Activated naive CD4-positive, alpha-beta T cell treated with anti-CD3 and anti-CD28 coated beads, Interleukin-2, amount 50 U/mL, for 72 hours (primary cell): ENCODE data around the gene HOXD11. TPM values are rescaled to one million over a fixed set of nuclear protein-coding genes. Genes with fewer than 3 reads are reported as not detected.

ENCODE experiments used
- ATAC-seq, 2 donors: fragments of 150-1000 bp; cut with Tn5 transposase; 2 replicates each; pipeline ENCODE4 v1.10.0; 2021; ENCODE audit warnings: mild to moderate bottlenecking in 2 of 2, moderate library complexity in 2 of 2
- DNase-seq, 2 donors: peaks; one replicate each; pipeline ENCODE4 v3.0.0; 2021 to 2022; ENCODE audit warnings: low spot score in 2 of 2
- H3K27ac Mint-ChIP-seq, 2 donors: one replicate each; pipeline ENCODE4 v1.8.0; 2022; ENCODE audit warnings: mild to moderate bottlenecking in 2 of 2, mixed read lengths in 2 of 2
- H3K36me3 Mint-ChIP-seq, 2 donors: one replicate each; pipeline ENCODE4 v1.8.0; 2022; ENCODE audit warnings: mixed read lengths in 2 of 2
- H3K9me3 Mint-ChIP-seq, 2 donors: one replicate each; pipeline ENCODE4 v1.8.0; 2022; ENCODE audit warnings: mixed read lengths in 2 of 2
- total RNA-seq, 2 donors: library from RNA; stranded (reverse); gene quantifications; one replicate each; pipeline ENCODE4 v1.2.3, GENCODE V29; 2022

The HOXD11 gene
- not detected for total RNA-seq

DNA sequence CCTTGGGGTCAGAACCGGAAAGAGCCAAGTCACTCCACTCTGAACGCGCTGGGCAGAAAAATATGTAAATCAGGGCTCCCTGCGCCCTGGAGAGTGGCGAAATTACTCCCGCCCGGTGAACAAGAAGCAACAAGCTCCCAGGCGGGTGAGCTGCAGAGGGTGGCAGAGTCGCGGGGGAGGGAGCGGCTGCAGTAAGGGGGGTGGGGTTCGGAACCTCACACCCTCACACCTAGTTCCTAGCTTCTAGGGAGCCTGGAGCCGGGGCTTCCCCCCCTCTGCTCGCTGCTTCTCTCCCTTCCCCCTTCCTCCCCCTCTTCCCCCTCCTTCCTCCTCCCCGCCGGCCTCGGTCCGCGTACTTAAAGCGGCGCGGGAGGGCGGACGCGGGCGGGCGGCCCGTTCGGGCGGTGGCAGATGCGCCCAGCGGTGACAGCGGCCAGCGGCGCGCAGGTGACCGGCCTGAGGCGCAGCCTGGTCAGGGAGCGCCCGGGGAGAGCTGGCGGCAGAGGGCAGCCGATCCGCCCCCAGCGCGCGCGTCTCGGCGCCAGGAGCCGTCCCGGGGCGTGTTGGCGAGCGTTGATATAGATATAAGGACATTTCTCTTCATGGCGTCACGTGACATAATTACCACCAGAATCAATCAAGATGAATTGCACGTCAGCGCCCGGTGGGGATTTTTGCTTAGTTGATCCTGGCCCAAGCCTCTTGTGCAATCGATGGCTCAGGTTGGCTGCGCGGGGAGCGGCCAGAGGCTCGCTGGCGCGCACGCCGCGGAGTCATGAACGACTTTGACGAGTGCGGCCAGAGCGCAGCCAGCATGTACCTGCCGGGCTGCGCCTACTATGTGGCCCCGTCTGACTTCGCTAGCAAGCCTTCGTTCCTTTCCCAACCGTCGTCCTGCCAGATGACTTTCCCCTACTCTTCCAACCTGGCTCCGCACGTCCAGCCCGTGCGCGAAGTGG is at the start of gene HOXD11:
TSS of gene HOXD11 (plus strand) at position 700 of the 959 bp plus-strand sequence. CDS start at position 776, 76 bp downstream.
- Mint-ChIP-seq H3K27ac (peak within 1 kb of the TSS in 1 of 2 donors; percentile 62), H3K9me3 (peaks cover 0 to 6% of the 10 kb centered on the region in 2 donors), H3K36me3 (peaks cover 18 to 38% of the 10 kb centered on the region in 2 donors)
- no peak for DNase-seq
- ATAC-seq, result peak in 1 of 2 donors; percentile 47

GRCh38 chr2:176063958-176064357 is 43.1 kb upstream of the HOXD11 start:
- ATAC-seq, result peak in 1 of 2 donors; percentile 87
- no peak for DNase-seq
- H3K27ac Mint-ChIP-seq, result no peak overlapping the region
- no peaks in the 10 kb centered on the region for H3K9me3 Mint-ChIP-seq
- peaks cover 0 to 4% of the 10 kb centered on the region in 2 donors for H3K36me3 Mint-ChIP-seq

- ATAC-seq, result no peak
- no peak for DNase-seq
- Mint-ChIP-seq H3K36me3 (peaks cover 0 to 10% of the 10 kb centered on the region in 2 donors), H3K9me3 (no peaks in the 10 kb centered on the region), H3K27ac (no peak overlapping the region)
Observed at GRCh38 chr2:176066645-176067588, 40.2 kb upstream of the HOXD11 start.

DNA sequence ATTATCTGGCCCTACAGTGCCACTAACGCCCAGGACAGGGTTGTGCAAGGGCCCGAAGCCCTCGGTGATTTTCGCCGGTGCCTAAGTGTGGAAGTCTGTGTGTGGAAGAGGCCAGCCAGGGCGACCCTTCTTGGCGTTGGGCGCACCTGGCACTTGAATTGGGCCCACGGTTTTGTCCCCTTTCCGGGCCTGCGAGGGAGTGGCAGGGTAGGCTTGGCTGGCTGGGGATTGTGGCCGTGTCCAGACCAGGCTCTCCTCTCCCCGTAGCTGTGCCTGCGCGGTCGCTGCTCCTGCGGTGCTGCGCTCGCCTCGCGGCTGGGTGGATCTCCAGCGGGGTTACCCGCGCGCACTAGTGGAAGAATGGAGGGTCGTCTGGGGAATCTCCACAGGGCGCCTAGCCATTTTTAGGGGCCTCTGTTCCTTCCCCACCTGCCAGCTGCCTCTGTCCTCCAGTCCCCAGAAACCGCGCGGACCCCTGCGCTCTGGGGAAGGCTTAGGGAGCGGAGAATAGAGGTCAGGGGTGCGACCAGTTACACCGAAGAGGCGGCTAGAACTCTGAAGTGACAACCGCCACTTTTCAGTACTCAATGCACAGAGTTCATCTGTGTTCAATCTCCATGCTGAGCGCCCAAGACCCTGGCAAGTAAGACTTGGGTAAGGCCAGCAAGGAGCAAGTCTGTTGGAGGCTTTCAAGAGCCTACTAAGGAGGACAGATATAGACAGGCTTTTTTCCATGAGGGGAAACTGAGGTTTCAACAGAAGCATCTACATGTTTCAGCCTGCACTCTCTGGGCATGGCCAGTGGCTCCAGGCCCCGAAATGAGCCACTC is 39.3 kb upstream of the HOXD11 start:
- DNase-seq (no peak), ATAC-seq (no peak)
- Mint-ChIP-seq H3K9me3 (no peaks in the 10 kb centered on the region), H3K27ac (no peak overlapping the region), H3K36me3 (peaks cover 0 to 10% of the 10 kb centered on the region in 2 donors)

DNA sequence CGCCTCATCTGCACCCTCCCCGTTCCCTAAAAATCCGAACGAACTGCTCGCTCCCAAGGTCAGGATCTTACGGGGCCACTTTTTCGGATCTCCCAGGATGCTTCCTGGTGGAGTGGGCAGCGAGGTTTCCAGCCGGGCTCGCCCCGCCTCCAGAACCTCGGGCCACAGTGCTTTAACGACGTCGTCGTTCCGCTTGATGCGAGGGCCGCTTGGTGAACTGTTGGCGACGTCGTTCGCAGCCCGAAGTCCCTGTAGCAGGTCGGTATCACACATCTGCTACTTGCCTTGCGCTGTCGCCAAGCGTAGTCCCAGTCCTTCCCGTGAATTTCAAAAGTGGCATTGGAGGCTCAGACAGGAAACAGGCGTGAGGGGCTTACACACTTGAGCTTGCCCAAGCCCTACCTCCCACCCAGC is 38.7 kb upstream of the HOXD11 start:
- ATAC-seq, result no peak
- H3K9me3 Mint-ChIP-seq, result no peaks in the 10 kb centered on the region

GRCh38 chr2:176071330-176072291 is 35.5 kb upstream of the HOXD11 start:
- Mint-ChIP-seq H3K36me3 (peaks cover 0 to 28% of the 10 kb centered on the region in 2 donors), H3K27ac (no peak overlapping the region), H3K9me3 (peaks cover 6 to 9% of the 10 kb centered on the region in 2 donors)
- no peak for ATAC-seq
- no peak for DNase-seq

More for the DNA sequence above, 38.7 kb upstream of the HOXD11 start:
- H3K27ac Mint-ChIP-seq, result no peak overlapping the region
- peaks cover 0 to 10% of the 10 kb centered on the region in 2 donors for H3K36me3 Mint-ChIP-seq
- no peak for DNase-seq

DNA sequence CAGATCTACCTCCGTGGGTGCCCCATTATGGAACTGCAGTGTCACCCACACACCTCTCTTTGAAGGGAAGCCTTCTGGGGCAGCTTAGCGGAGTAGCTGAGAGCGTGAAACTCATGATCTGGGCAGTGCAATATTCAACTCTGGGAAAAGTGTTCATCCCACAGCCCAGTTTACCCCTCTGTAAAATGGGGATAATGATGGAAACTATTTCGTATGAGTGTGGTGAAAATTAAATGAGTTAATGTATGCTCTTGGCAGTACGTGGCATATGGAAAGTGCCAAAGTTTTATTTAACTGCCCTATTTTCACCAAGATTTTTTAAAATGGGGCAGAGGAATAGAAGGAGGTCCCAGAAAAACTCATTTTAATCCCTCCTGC is 34.8 kb upstream of the HOXD11 start:
- H3K36me3 Mint-ChIP-seq, result peaks cover 0 to 30% of the 10 kb centered on the region in 2 donors
- ATAC-seq (no peak), DNase-seq (no peak)
- H3K27ac Mint-ChIP-seq, result no peak overlapping the region
- peaks cover 6 to 10% of the 10 kb centered on the region in 2 donors for H3K9me3 Mint-ChIP-seq

GRCh38 chr2:176072951-176073904 is 33.9 kb upstream of the HOXD11 start:
- H3K9me3 Mint-ChIP-seq, result peaks cover 6 to 10% of the 10 kb centered on the region in 2 donors

GRCh38 chr2:176074919-176075425 is 32.1 kb upstream of the HOXD11 start:
- Mint-ChIP-seq H3K36me3 (peaks cover 15 to 41% of the 10 kb centered on the region in 2 donors), H3K9me3 (peaks cover 6 to 16% of the 10 kb centered on the region in 2 donors), H3K27ac (no peak overlapping the region)
- ATAC-seq (no peak), DNase-seq (no peak)

More at GRCh38 chr2:176072951-176073904, 33.9 kb upstream of the HOXD11 start:
- no peak for ATAC-seq
- no peak overlapping the region for H3K27ac Mint-ChIP-seq
- DNase-seq, result no peak
- peaks cover under 1 to 31% of the 10 kb centered on the region in 2 donors for H3K36me3 Mint-ChIP-seq

GRCh38 chr2:176075481-176075880 is 31.6 kb upstream of the HOXD11 start:
- Mint-ChIP-seq H3K36me3 (peaks cover 15 to 41% of the 10 kb centered on the region in 2 donors), H3K9me3 (peaks cover 6 to 16% of the 10 kb centered on the region in 2 donors), H3K27ac (no peak overlapping the region)
- ATAC-seq (no peak), DNase-seq (no peak)

DNA sequence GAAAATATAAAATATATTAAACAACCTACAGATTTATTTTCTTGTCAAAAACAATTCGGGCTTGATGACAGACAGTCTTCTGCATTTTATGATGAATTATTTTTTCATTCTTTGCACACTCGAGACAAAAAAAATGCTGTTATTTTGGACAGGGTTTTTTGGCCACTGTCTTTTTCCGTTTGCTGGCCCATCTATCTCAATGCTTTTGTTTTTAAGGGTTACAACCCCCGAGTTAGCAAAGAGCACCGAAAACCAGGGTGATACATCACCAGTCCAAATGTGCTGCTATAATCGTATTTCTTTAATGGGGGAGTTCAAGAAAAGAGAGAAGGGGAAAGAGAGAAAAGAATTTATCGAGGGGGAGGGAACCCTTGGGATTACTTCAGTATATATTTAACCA is 31.0 kb upstream of the HOXD11 start:
- Mint-ChIP-seq H3K27ac (no peak overlapping the region), H3K36me3 (peaks cover 15 to 41% of the 10 kb centered on the region in 2 donors), H3K9me3 (peaks cover 6 to 16% of the 10 kb centered on the region in 2 donors)
- ATAC-seq (no peak), DNase-seq (no peak)

- no peak for ATAC-seq
- Mint-ChIP-seq H3K9me3 (peaks cover 6 to 16% of the 10 kb centered on the region in 2 donors), H3K27ac (no peak overlapping the region), H3K36me3 (peaks cover 15 to 45% of the 10 kb centered on the region in 2 donors)
- DNase-seq, result no peak
Observed at GRCh38 chr2:176076796-176077195, 30.3 kb upstream of the HOXD11 start.

DNA sequence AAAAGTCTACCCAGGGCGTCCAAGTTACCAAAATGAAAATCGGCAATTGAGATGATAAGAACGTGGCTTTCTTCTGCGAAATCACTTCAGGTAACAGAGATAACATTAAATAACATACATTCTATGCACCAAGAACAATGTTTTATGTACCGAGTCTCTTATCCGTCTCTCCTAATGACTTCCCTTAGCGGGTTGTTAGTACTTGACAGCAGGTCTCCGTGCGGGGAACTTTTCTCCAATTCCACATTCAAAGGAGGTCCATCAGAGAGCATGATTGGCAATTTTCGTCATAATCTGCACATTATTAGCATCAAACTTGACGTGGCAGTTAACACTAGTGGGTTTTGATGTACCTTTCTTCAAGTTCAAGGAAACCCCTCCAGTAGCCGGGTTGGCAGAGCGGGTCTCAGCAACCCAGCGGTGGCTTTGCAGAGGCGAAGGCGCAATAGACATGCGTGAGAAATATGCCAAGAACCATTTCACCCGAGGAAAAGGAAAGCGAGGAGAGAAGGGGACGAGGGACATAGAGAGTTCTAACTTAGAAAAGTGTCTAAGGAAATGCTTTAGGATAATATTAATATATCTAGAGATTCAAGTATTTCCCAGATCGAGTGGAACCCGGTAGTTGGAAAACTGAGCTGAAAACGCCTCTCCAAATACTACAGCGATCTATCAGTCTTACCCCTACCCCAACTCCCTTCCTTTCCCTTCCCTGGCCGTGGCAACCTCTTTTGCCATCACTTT is 28.4 kb upstream of the HOXD11 start:
- Mint-ChIP-seq H3K27ac (peak overlapping the region in 1 of 2 donors; percentile 70), H3K36me3 (peaks cover 26 to 57% of the 10 kb centered on the region in 2 donors), H3K9me3 (peaks cover 6 to 22% of the 10 kb centered on the region in 2 donors)
- ATAC-seq, result no peak
- DNase-seq, result no peak
